ENCODE measurements around the gene ANGPTL8.

- no peak for TF ChIP-seq CTCF (IDR thresholded peaks at IDR 0.05)
- no peak for TF ChIP-seq POLR2A (IDR thresholded peaks at IDR 0.05)
These were observed 7.5 kb downstream of the ANGPTL8 start for GRCh38 chr19:11246941-11247340.
